Keratinocyte (primary cell): ENCODE measurements around the gene PDZRN4. TPM values are rescaled to one million over a fixed set of nuclear protein-coding genes. Genes with fewer than 3 reads are reported as not detected.

Experiments used
- DNase-seq: peaks from one replicate; pipeline ENCODE4 v3.0.0-alpha.2; 2011; ENCODE audit warnings: low read depth, missing footprints, low spot score
- FAIRE-seq: peaks from 2 replicates; lab custom pipeline; 2011; peaks lifted over from hg19 to GRCh38; lab: Jason Lieb, UNC
- H2AFZ ChIP-seq: 2 replicates; pipeline ENCODE4 v1.6.0; 2012; ENCODE audit warnings: low read length, control low read depth, inconsistent platforms; ENCODE audit not compliant: control insufficient read depth
- H3K27ac ChIP-seq: 2 replicates; pipeline ENCODE4 v1.5.1; 2011; ENCODE audit warnings: low read length; ENCODE audit not compliant: control insufficient read depth, insufficient read depth
- H3K27me3 ChIP-seq: 3 replicates; pipeline ENCODE4 v1.6.0; 2011; ENCODE audit warnings: low read length; ENCODE audit not compliant: control insufficient read depth, insufficient read depth; ENCODE audit errors: extremely low read depth
- H3K36me3 ChIP-seq, 2 experiments: 2 replicates in 1 of 2; 3 replicates in 1 of 2; pipeline ENCODE4 v1.5.1; 2011; ENCODE audit warnings: low read length in 2 of 2, mild to moderate bottlenecking in 1 of 2; ENCODE audit not compliant: control insufficient read depth in 2 of 2, insufficient read depth in 2 of 2; ENCODE audit errors: extremely low read depth in 1 of 2
- H3K4me1 ChIP-seq: 3 replicates; pipeline ENCODE4 v1.5.1; 2011; ENCODE audit warnings: low read length; ENCODE audit not compliant: control insufficient read depth, insufficient read depth; ENCODE audit errors: extremely low read depth
- H3K4me2 ChIP-seq: 3 replicates; pipeline ENCODE4 v1.6.0; 2011; ENCODE audit warnings: low read depth, low read length; ENCODE audit not compliant: control insufficient read depth, insufficient read depth; ENCODE audit errors: extremely low read depth
- H3K4me3 ChIP-seq, 3 experiments: fragments of 200-600 bp in 1 of 3; sonication (generic) in 1 of 3; 2 replicates in 2 of 3; 3 replicates in 1 of 3; pipeline ENCODE4 v1.5.1; 2011 to 2016; ENCODE audit warnings: low read length in 3 of 3, mild to moderate bottlenecking in 3 of 3, control low read depth in 2 of 3, inconsistent platforms in 1 of 3, low read depth in 1 of 3, mixed read lengths in 1 of 3, mixed run types in 1 of 3, moderate library complexity in 1 of 3; ENCODE audit not compliant: control insufficient read depth in 2 of 3, insufficient read depth in 2 of 3; ENCODE audit errors: extremely low read depth in 1 of 3
- H3K79me2 ChIP-seq: 2 replicates; pipeline ENCODE4 v1.6.0; 2012; ENCODE audit warnings: low read length; ENCODE audit not compliant: control insufficient read depth, insufficient read depth
- H3K9ac ChIP-seq: 3 replicates; pipeline ENCODE4 v1.6.0; 2011; ENCODE audit warnings: low read length; ENCODE audit not compliant: control insufficient read depth, insufficient read depth; ENCODE audit errors: extremely low read depth
- H3K9me1 ChIP-seq: 3 replicates; pipeline ENCODE4 v1.6.0; 2011; ENCODE audit warnings: low read length; ENCODE audit not compliant: control insufficient read depth, insufficient read depth; ENCODE audit errors: extremely low read depth
- H3K9me3 ChIP-seq: 2 replicates; pipeline ENCODE4 v1.5.1; 2012; ENCODE audit warnings: low read depth, low read length; ENCODE audit not compliant: control insufficient read depth
- H4K20me1 ChIP-seq: 3 replicates; pipeline ENCODE4 v1.6.0; 2011; ENCODE audit warnings: low read length; ENCODE audit not compliant: control insufficient read depth, insufficient read depth; ENCODE audit errors: extremely low read depth
- EZH2 ChIP-seq: IDR thresholded peaks from one replicate; pipeline ENCODE4 v1.6.1; 2012; ENCODE audit warnings: inconsistent platforms, mild to moderate bottlenecking, low read length, moderate library complexity
- dilution Hi-C: fragments of 300-500 bp; cut with MboI; formaldehyde crosslinking; loops from one replicate; pipeline ENCODE4 v1.7.0; 2020; ENCODE audit warnings: low sequenced_read_pairs; ENCODE audit not compliant: extremely low pct_ligation_motif_present
- polyA plus RNA-seq, 5 experiments: library from polyadenylated mRNA; depleted of rRNA in 3 of 5; stranded (reverse) in 3 of 5; stranded (forward) in 1 of 5; unstranded in 1 of 5; fragments of >200 nt; gene quantifications; 1 replicate in 1 of 5; 2 replicates in 3 of 5; 3 replicates in 1 of 5; pipeline versions ENCODE4 v1.2.1 to v1.2.3, GENCODE V29; 2011 to 2012; ENCODE audit warnings: missing spikeins in 2 of 5, low read depth in 1 of 5, low replicate concordance in 1 of 5
- TF ChIP-seq, protein P1 (sequence below), 3 experiments: IDR thresholded peaks in 1 of 3; conservative IDR thresholded peaks in 1 of 3; optimal IDR thresholded peaks in 1 of 3; 2 replicates in 2 of 3; 3 replicates in 1 of 3; pipeline versions ENCODE3 to v1.5.1; 2011; ENCODE audit warnings: low read length in 3 of 3, mild to moderate bottlenecking in 3 of 3, moderate library complexity in 2 of 3, control low read depth in 1 of 3, inconsistent platforms in 1 of 3; ENCODE audit not compliant: insufficient read depth in 2 of 3; ENCODE audit errors: extremely low read depth in 1 of 3

Gene PDZRN4
- polyA plus RNA-seq, 1 donor (not counting 4 experiments of a cell fraction or from before 2014, with no cell fraction given): not detected

GRCh38 chr12:41532072-41532471 lies 344.0 kb downstream of the PDZRN4 start:
- H3K4me2 ChIP-seq: no peak overlapping the region
- no peaks in the 10 kb centered on the region for H3K79me2 ChIP-seq
- H3K36me3 ChIP-seq: no peaks in the 10 kb centered on the region
- no peaks in the 10 kb centered on the region for H3K4me1 ChIP-seq
- no peaks in the 10 kb centered on the region for H3K9me3 ChIP-seq
- FAIRE-seq: no peak
- no peak overlapping the region for H3K27ac ChIP-seq
- no peak for DNase-seq
- no peaks in the 10 kb centered on the region for H4K20me1 ChIP-seq
- H3K4me3 ChIP-seq: no peak overlapping the region
- no peak overlapping the region for H2AFZ ChIP-seq
- dilution Hi-C loops: no loop called here
- no peak for TF ChIP-seq EZH2
- TF ChIP-seq, protein P1, sequence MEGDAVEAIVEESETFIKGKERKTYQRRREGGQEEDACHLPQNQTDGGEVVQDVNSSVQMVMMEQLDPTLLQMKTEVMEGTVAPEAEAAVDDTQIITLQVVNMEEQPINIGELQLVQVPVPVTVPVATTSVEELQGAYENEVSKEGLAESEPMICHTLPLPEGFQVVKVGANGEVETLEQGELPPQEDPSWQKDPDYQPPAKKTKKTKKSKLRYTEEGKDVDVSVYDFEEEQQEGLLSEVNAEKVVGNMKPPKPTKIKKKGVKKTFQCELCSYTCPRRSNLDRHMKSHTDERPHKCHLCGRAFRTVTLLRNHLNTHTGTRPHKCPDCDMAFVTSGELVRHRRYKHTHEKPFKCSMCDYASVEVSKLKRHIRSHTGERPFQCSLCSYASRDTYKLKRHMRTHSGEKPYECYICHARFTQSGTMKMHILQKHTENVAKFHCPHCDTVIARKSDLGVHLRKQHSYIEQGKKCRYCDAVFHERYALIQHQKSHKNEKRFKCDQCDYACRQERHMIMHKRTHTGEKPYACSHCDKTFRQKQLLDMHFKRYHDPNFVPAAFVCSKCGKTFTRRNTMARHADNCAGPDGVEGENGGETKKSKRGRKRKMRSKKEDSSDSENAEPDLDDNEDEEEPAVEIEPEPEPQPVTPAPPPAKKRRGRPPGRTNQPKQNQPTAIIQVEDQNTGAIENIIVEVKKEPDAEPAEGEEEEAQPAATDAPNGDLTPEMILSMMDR (optimal IDR thresholded peaks at IDR 0.05 in 1 of 3, IDR thresholded peaks at IDR 0.05 in 1 of 3, conservative IDR thresholded peaks at IDR 0.05 in 1 of 3; ENCODE audit: extremely low read depth in 1 of 3, insufficient read depth in 2 of 3, low read length in 3 of 3): no peak
- H3K27me3 ChIP-seq: no peaks in the 10 kb centered on the region
- no peak overlapping the region for H3K9ac ChIP-seq
- H3K9me1 ChIP-seq: no peaks in the 10 kb centered on the region

DNA sequence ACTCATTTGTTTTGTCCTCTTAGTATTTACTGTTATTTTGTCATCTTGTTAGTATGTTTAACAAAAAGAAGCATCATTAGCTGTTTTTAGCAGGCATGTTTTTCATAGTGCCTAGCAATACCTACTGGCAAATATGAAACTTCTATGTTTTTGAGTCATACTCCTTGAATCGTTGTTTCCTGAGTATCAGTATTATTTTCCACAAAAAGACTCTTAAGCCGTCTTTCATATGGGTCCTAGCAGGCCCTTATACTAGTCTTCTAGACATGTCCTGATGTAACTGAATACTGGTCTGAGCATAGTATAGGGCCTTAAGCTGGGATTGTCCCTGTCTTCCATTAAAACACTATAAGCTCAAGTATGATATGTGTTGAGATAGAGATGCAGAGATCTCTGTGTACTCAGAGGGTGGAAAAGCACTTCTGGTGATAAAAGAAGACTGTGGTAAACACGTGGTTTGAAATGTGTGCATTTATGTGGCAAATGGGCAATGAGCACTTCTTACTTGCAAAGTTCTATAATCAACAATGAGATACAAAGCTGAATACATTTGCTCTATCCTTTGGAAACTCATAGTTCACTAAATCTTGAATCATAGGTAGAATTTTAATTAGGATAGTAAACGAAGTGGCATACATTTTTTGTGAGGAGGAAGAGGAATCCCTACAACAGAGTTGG lies 348.8 kb downstream of the PDZRN4 start:
- DNase-seq (no peak), FAIRE-seq (no peak)
- Histone ChIP-seq H3K9me1 (no peaks in the 10 kb centered on the region), H3K4me1 (no peaks in the 10 kb centered on the region), H2AFZ (no peak overlapping the region), H3K79me2 (no peaks in the 10 kb centered on the region), H3K27me3 (no peaks in the 10 kb centered on the region), H3K9ac (no peak overlapping the region), H3K4me3 (no peak overlapping the region), H3K36me3 (no peaks in the 10 kb centered on the region), H4K20me1 (no peaks in the 10 kb centered on the region), H3K9me3 (no peaks in the 10 kb centered on the region), H3K4me2 (no peak overlapping the region), H3K27ac (no peak overlapping the region)
- dilution Hi-C loops: no loop called here
- TF ChIP-seq, protein P1 (optimal IDR thresholded peaks at IDR 0.05 in 1 of 3, IDR thresholded peaks at IDR 0.05 in 1 of 3, conservative IDR thresholded peaks at IDR 0.05 in 1 of 3; ENCODE audit: extremely low read depth in 1 of 3, insufficient read depth in 2 of 3, low read length in 3 of 3): no peak
- TF ChIP-seq EZH2: no peak
